ENCODE data around the gene MYBPH. TPM values are rescaled to one million over a fixed set of nuclear protein-coding genes. Genes with fewer than 3 reads are reported as not detected.

MYBPH gene
- total RNA-seq, 1 donor from 2014 or later = not detected

GRCh38 chr1:203144661-203145060 is 31.0 kb downstream of the MYBPH start:
- Mint-ChIP-seq H3K27ac (no peak overlapping the region), H3K27me3 (ENCODE audit: low read depth) (no peaks in the 10 kb centered on the region), H3K4me3 (no peak overlapping the region), H3K4me1 (peaks cover 24% of the 10 kb centered on the region), H3K36me3 (no peaks in the 10 kb centered on the region), H3K9me3 (no peaks in the 10 kb centered on the region)
- no peak for DNase-seq (ENCODE audit: low spot score in 2 of 2, unreplicated experiment in 2 of 2)
- no peak for TF ChIP-seq CTCF (IDR thresholded peaks at IDR 0.05; ENCODE audit: unreplicated experiment)

- Mint-ChIP-seq H3K4me1 (peaks cover 14% of the 10 kb centered on the region), H3K4me3 (no peak overlapping the region), H3K27ac (no peak overlapping the region), H3K27me3 (ENCODE audit: low read depth) (no peaks in the 10 kb centered on the region), H3K36me3 (no peaks in the 10 kb centered on the region), H3K9me3 (no peaks in the 10 kb centered on the region)
- TF ChIP-seq CTCF (IDR thresholded peaks at IDR 0.05; ENCODE audit: unreplicated experiment) = no peak
- DNase-seq (ENCODE audit: low spot score in 2 of 2, unreplicated experiment in 2 of 2) = no peak
Observed at GRCh38 chr1:203143641-203144040, 32.0 kb downstream of the MYBPH start.

GRCh38 chr1:203142684-203143408 is 32.8 kb downstream of the MYBPH start:
- Mint-ChIP-seq H3K9me3 (no peaks in the 10 kb centered on the region), H3K36me3 (no peaks in the 10 kb centered on the region), H3K4me3 (no peak overlapping the region), H3K27me3 (ENCODE audit: low read depth) (no peaks in the 10 kb centered on the region), H3K27ac (no peak overlapping the region), H3K4me1 (peaks cover 14% of the 10 kb centered on the region)
- DNase-seq (ENCODE audit: low spot score in 2 of 2, unreplicated experiment in 2 of 2) = no peak
- TF ChIP-seq CTCF (IDR thresholded peaks at IDR 0.05; ENCODE audit: unreplicated experiment) = no peak

- no peak for DNase-seq (ENCODE audit: low spot score in 2 of 2, unreplicated experiment in 2 of 2)
- TF ChIP-seq CTCF (IDR thresholded peaks at IDR 0.05; ENCODE audit: unreplicated experiment) = no peak
- H3K9me3 Mint-ChIP-seq = no peaks in the 10 kb centered on the region
- H3K4me1 Mint-ChIP-seq = peaks cover 14% of the 10 kb centered on the region
- no peaks in the 10 kb centered on the region for H3K27me3 Mint-ChIP-seq (ENCODE audit: low read depth)
- no peaks in the 10 kb centered on the region for H3K36me3 Mint-ChIP-seq
- H3K4me3 Mint-ChIP-seq = no peak overlapping the region
- no peak overlapping the region for H3K27ac Mint-ChIP-seq
Observed at GRCh38 chr1:203142124-203142523, 33.5 kb downstream of the MYBPH start.

GRCh38 chr1:203140743-203141520 is 34.7 kb downstream of the MYBPH start:
- H3K27me3 Mint-ChIP-seq (ENCODE audit: low read depth) = no peaks in the 10 kb centered on the region
- H3K4me1 Mint-ChIP-seq = peaks cover 14% of the 10 kb centered on the region
- DNase-seq (ENCODE audit: low spot score in 2 of 2, unreplicated experiment in 2 of 2) = no peak
- no peak for TF ChIP-seq CTCF (IDR thresholded peaks at IDR 0.05; ENCODE audit: unreplicated experiment)
- H3K36me3 Mint-ChIP-seq = no peaks in the 10 kb centered on the region
- H3K9me3 Mint-ChIP-seq = no peaks in the 10 kb centered on the region
- H3K4me3 Mint-ChIP-seq = no peak overlapping the region
- H3K27ac Mint-ChIP-seq = peak overlapping the region; percentile 64

Measured in mesothelial cell of epicardium (in vitro differentiated cells).